Right lobe of liver (tissue), 6 donors: ENCODE results near the gene STH. TPM values are rescaled to one million over a fixed set of nuclear protein-coding genes. Genes with fewer than 3 reads are reported as not detected.

Experiments
- ATAC-seq, 4 donors: fragments of 200-7000 bp; cut with Tn5 transposase; one replicate each; pipeline ENCODE4 v1.9.1; 2020; ENCODE audit warnings: mild to moderate bottlenecking in 4 of 4, moderate library complexity in 4 of 4
- DNase-seq, 3 donors: peaks; one replicate each; pipeline ENCODE4 v3.0.0-alpha.2; 2020
- H3K27ac ChIP-seq, 3 donors: fragments of 200-600 bp; one replicate each; pipeline ENCODE4 v1.8.0; 2022
- H3K27me3 ChIP-seq, 2 donors: fragments of 200-600 bp; one replicate each; pipeline ENCODE4 v1.8.0; 2022
- H3K36me3 ChIP-seq, 4 donors: fragments of 200-600 bp; sonication (generic) in 1 of 4; one replicate each; pipeline versions ENCODE4 v1.5.1 to v1.8.0; 2017 to 2022; ENCODE audit warnings: control low read depth in 1 of 4
- H3K4me1 ChIP-seq, 4 donors: fragments of 200-600 bp; sonication (generic) in 1 of 4; one replicate each; pipeline versions ENCODE4 v1.5.1 to v1.8.0; 2017 to 2022; ENCODE audit warnings: control low read depth in 1 of 4
- H3K4me3 ChIP-seq, 3 donors: fragments of 200-600 bp; one replicate each; pipeline ENCODE4 v1.8.0; 2022
- H3K9me3 ChIP-seq, 4 donors: fragments of 200-600 bp; sonication (generic) in 1 of 4; one replicate each; pipeline versions ENCODE4 v1.5.1 to v1.8.0; 2017 to 2022; ENCODE audit warnings: control low read depth in 1 of 4
- CTCF ChIP-seq, 4 donors: fragments of 200-600 bp in 3 of 4; fragments of 450-650 bp in 1 of 4; IDR thresholded peaks; one replicate each; pipeline versions ENCODE4 v1.5.1 to v1.8.0; 2016 to 2022; ENCODE audit warnings: antibody characterized with exemption in 4 of 4, mild to moderate bottlenecking in 2 of 4
- POLR2A ChIP-seq: fragments of 450-650 bp; IDR thresholded peaks from one replicate; pipeline ENCODE4 v1.6.1; 2017; ENCODE audit warnings: antibody characterized with exemption, mild to moderate bottlenecking
- WGBS: methylation state at CpG from one replicate; pipeline ENCODE4 v1.1.6; 2018; ENCODE audit warnings: low coverage, low lambda C conversion rate; ENCODE audit not compliant: insufficient coverage; ENCODE audit errors: missing lambda C conversion rate; 5-methylcytosine and 5-hydroxymethylcytosine counted together
- intact Hi-C, 2 donors: fragments of 100-400 bp; cut with DNase I; formaldehyde crosslinking; loops; one replicate each; pipeline versions ENCODE4 v1.11.2 to v1.14.1; 2022
- total RNA-seq, 6 experiments: library from RNA; depleted of rRNA in 2 of 6; stranded (reverse); fragments of >200 nt in 2 of 6; fragmentation: NEBNext Ultra II Directional in 3 of 6; extraction: Animal tissue kit (Norgen Biotek cat#: 25700) in 3 of 6; gene quantifications; one replicate each; pipeline versions ENCODE4 v1.1.0 to v1.2.4, GENCODE V29; 2016 to 2023
- donor health status: DM: no; HTN: yes; CAD: no.
- donor health status: DM: no; HTN: no; CAD: no.
- donor health status: DM: no; HTN: no; CAD: no.
- donor health status: DM: no; HTN: yes; CAD: no.
- donor health status: DM: no; HTN: yes; CAD: no.

Gene STH
- total RNA-seq, 6 experiments from 2014 or later = not detected

GRCh38 chr17:46042925-46043324 is 43.9 kb downstream of the STH start:
- TF ChIP-seq POLR2A (no peak), CTCF (IDR thresholded peaks at IDR 0.05) (no peak)
- intact Hi-C loops = loop anchor here in 1 of 2 donors (10.0 kb wide), 2 partner anchors 142 to 172 kb away; no protein-coding TSS in a partner anchor
- H3K27me3 ChIP-seq = no peaks in the 10 kb centered on the region
- H3K36me3 ChIP-seq = peaks cover 0 to 41% (median 17%) of the 10 kb centered on the region in 4 donors
- ATAC-seq (no peak), DNase-seq (no peak)
- no peaks in the 10 kb centered on the region for H3K9me3 ChIP-seq
- no peak overlapping the region for H3K27ac ChIP-seq
- WGBS = 72% methylated on average over 3 of the region's 3 CpGs
- peaks cover 0 to 31% (median 10%) of the 10 kb centered on the region in 4 donors for H3K4me1 ChIP-seq
- no peak overlapping the region for H3K4me3 ChIP-seq

GRCh38 chr17:46043606-46044005 is 44.6 kb downstream of the STH start:
- 94% methylated on average over 3 of the region's 3 CpGs for WGBS

GRCh38 chr17:46044286-46044928 is 45.4 kb downstream of the STH start:
- H3K4me1 ChIP-seq = peaks cover 0 to 31% (median 10%) of the 10 kb centered on the region in 4 donors

More at GRCh38 chr17:46043606-46044005, 44.6 kb downstream of the STH start:
- intact Hi-C loops = loop anchor here in 1 of 2 donors (10.0 kb wide), 2 partner anchors 141 to 171 kb away; no protein-coding TSS in a partner anchor
- H3K4me1 ChIP-seq = peaks cover 0 to 31% (median 10%) of the 10 kb centered on the region in 4 donors
- peaks cover 0 to 40% (median 13%) of the 10 kb centered on the region in 4 donors for H3K36me3 ChIP-seq
- no peaks in the 10 kb centered on the region for H3K27me3 ChIP-seq
- H3K4me3 ChIP-seq = no peak overlapping the region
- ATAC-seq (no peak), DNase-seq (no peak)
- no peaks in the 10 kb centered on the region for H3K9me3 ChIP-seq
- H3K27ac ChIP-seq = no peak overlapping the region
- TF ChIP-seq CTCF (IDR thresholded peaks at IDR 0.05) (no peak), POLR2A (no peak)

DNA sequence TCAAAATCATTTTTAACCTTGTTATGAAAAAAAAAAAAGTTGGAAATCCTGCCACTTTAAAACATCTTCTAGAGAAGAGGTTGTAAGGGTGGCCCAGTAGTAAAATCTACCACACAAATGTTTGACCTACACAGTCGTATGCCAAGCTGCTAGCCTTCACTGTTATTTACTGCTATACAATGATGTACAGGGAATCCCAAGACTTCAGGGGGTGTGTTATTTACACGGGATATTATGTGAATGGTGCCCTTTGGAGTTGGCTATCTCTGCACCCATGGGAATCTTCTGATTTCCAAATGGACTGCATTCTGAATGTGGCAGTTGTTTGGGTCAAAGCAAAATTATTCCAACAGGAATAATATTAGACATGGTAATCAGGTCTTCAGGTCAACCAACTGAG is 45.9 kb downstream of the STH start:
- H3K9me3 ChIP-seq = no peaks in the 10 kb centered on the region
- TF ChIP-seq CTCF (IDR thresholded peaks at IDR 0.05) (no peak), POLR2A (no peak)
- ATAC-seq (no peak), DNase-seq (no peak)
- intact Hi-C loops = loop anchor here (5.0 to 10.0 kb wide), 3 partner anchors 140 to 170 kb away; partner anchors contain the start of gene KANSL1 (in 1 of the 2)
- no peak overlapping the region for H3K4me3 ChIP-seq
- H3K4me1 ChIP-seq = peaks cover 0 to 31% (median 10%) of the 10 kb centered on the region in 4 donors
- 64% methylated on average over 2 of the region's 2 CpGs for WGBS
- peaks cover 0 to 38% (median 15%) of the 10 kb centered on the region in 4 donors for H3K36me3 ChIP-seq
- no peak overlapping the region for H3K27ac ChIP-seq
- H3K27me3 ChIP-seq = no peaks in the 10 kb centered on the region

More at GRCh38 chr17:46044286-46044928, 45.4 kb downstream of the STH start:
- intact Hi-C loops = loop anchor here in 1 of 2 donors (10.0 kb wide), 2 partner anchors 140 to 170 kb away; no protein-coding TSS in a partner anchor
- DNase-seq = peak in 2 of 3 donors; percentile 45 to 75
- TF ChIP-seq CTCF (IDR thresholded peaks at IDR 0.05) = peak; percentile 84 to 94 (median 90)
- no peak for TF ChIP-seq POLR2A
- no peaks in the 10 kb centered on the region for H3K27me3 ChIP-seq
- H3K36me3 ChIP-seq = peaks cover 0 to 38% (median 12%) of the 10 kb centered on the region in 4 donors
- peak; percentile 81 to 94 (median 89) for ATAC-seq
- WGBS = 41% methylated on average over 5 of the region's 5 CpGs
- H3K4me3 ChIP-seq = no peak overlapping the region
- H3K9me3 ChIP-seq = no peaks in the 10 kb centered on the region
- H3K27ac ChIP-seq = no peak overlapping the region
